GM12892 (cell line): ENCODE results near the gene ATP1A3.

Experiments used
- POLR2A ChIP-seq: IDR thresholded peaks from 2 replicates; pipeline ENCODE4 v1.6.1; 2011; ENCODE audit warnings: low read depth, low read length, control low read depth
- POLR2AphosphoS5 ChIP-seq: IDR thresholded peaks from 2 replicates; pipeline ENCODE4 v1.6.1; 2011; ENCODE audit warnings: low read depth, low read length, control low read depth
- TAF1 ChIP-seq: IDR thresholded peaks from 2 replicates; pipeline ENCODE4 v1.6.1; 2011; ENCODE audit warnings: low read depth, mild to moderate bottlenecking, control low read depth, low read length, borderline replicate concordance

- TF ChIP-seq TAF1 (no peak), POLR2A (no peak), POLR2AphosphoS5 (no peak)
These were observed 72.2 kb downstream of the ATP1A3 start for GRCh38 chr19:41921577-41922576.
